Anterior cingulate cortex (tissue), 58 donors: ENCODE measurements around the gene RTN4RL2.

Experiments used
- DNase-seq, 58 donors: peaks; one replicate each; lab custom pipeline; 2025; lab: John Stamatoyannopoulos, UW

The RTN4RL2 gene

GRCh38 chr11:57477507-57478189, 17.3 kb downstream of the RTN4RL2 start:
- DNase-seq, result no peak

- no peak for DNase-seq
Measured at GRCh38 chr11:57479021-57479663, 18.8 kb downstream of the RTN4RL2 start.

GRCh38 chr11:57479911-57480310, 19.6 kb downstream of the RTN4RL2 start:
- DNase-seq, result no peak

GRCh38 chr11:57480409-57481137, 20.2 kb downstream of the RTN4RL2 start:
- peak in 36 of 58 donors; percentile 10 to 77 (median 36) for DNase-seq

- DNase-seq, result no peak
Measured at GRCh38 chr11:57481315-57481714, 21.0 kb downstream of the RTN4RL2 start.

- no peak for DNase-seq
Measured at GRCh38 chr11:57481915-57482781, 21.8 kb downstream of the RTN4RL2 start.

GRCh38 chr11:57482782-57483561, 22.6 kb downstream of the RTN4RL2 start:
- DNase-seq, result peak in 10 of 58 donors; percentile 15 to 48 (median 30)

- DNase-seq, result no peak
Measured at GRCh38 chr11:57483562-57483918, 23.2 kb downstream of the RTN4RL2 start.

GRCh38 chr11:57484141-57484710, 23.9 kb downstream of the RTN4RL2 start:
- peak in 4 of 58 donors; percentile 10 to 18 (median 16) for DNase-seq

- DNase-seq, result no peak
Measured at GRCh38 chr11:57485217-57485990, 25.1 kb downstream of the RTN4RL2 start.

GRCh38 chr11:57487021-57487778, 26.9 kb downstream of the RTN4RL2 start:
- no peak for DNase-seq

GRCh38 chr11:57487920-57488659, 27.8 kb downstream of the RTN4RL2 start:
- DNase-seq, result no peak

- DNase-seq, result no peak
Measured at GRCh38 chr11:57490456-57491248, 30.3 kb downstream of the RTN4RL2 start.

- peak in 2 of 58 donors; percentile 26 to 32 for DNase-seq
Measured at GRCh38 chr11:57491371-57492061, 31.2 kb downstream of the RTN4RL2 start.
